Lung (tissue), 12 donors: ENCODE data around the gene TOMM5. TPM values are rescaled to one million over a fixed set of nuclear protein-coding genes. Genes with fewer than 3 reads are reported as not detected.
"Not testable (repeated sequence)": the region's sequence is repeated elsewhere in the genome, so short reads cannot be mapped to it uniquely, and the experiment has no call there.

Source experiments
- ATAC-seq: fragments of 200-7000 bp; cut with Tn5 transposase; one replicate; pipeline ENCODE4 v1.9.1; 2020; ENCODE audit warnings: moderate number of reproducible peaks; ENCODE audit not compliant: insufficient read depth, low FRiP score
- DNase-seq, 3 donors: peaks; one replicate each; pipeline ENCODE4 v3.0.0-alpha.2; 2013 to 2017
- H3K27ac ChIP-seq, 2 donors: one replicate each; pipeline ENCODE4 v1.5.1; 2013; ENCODE audit warnings: mild to moderate bottlenecking in 2 of 2, moderate library complexity in 2 of 2, control low read depth in 1 of 2, inconsistent platforms in 1 of 2, low read depth in 1 of 2, low read length in 1 of 2
- H3K27me3 ChIP-seq, 3 donors: one replicate each; pipeline ENCODE4 v1.5.1; 2013; ENCODE audit warnings: low read length in 2 of 3; ENCODE audit not compliant: control insufficient read depth in 3 of 3, insufficient read depth in 3 of 3
- H3K36me3 ChIP-seq, 4 donors: one replicate each; pipeline ENCODE4 v1.5.1; 2013; ENCODE audit warnings: low read length in 4 of 4, mild to moderate bottlenecking in 1 of 4, moderate library complexity in 1 of 4; ENCODE audit not compliant: control insufficient read depth in 4 of 4, insufficient read depth in 4 of 4
- H3K4me1 ChIP-seq, 5 donors: one replicate each; pipeline ENCODE4 v1.5.1; 2013; ENCODE audit warnings: low read length in 5 of 5, mild to moderate bottlenecking in 2 of 5, moderate library complexity in 1 of 5; ENCODE audit not compliant: control insufficient read depth in 5 of 5, insufficient read depth in 5 of 5
- H3K4me3 ChIP-seq: one replicate; pipeline ENCODE4 v1.5.1; 2013; ENCODE audit warnings: mild to moderate bottlenecking, control low read depth, moderate library complexity
- H3K9ac ChIP-seq, 2 donors: one replicate each; pipeline ENCODE4 v1.5.1; 2013; ENCODE audit warnings: low read length in 2 of 2, control low read depth in 1 of 2; ENCODE audit not compliant: insufficient read depth in 1 of 2
- H3K9me3 ChIP-seq, 4 donors: one replicate each; pipeline ENCODE4 v1.5.1; 2013; ENCODE audit warnings: low read length in 3 of 4, mild to moderate bottlenecking in 1 of 4, moderate library complexity in 1 of 4; ENCODE audit not compliant: control insufficient read depth in 4 of 4, insufficient read depth in 3 of 4
- CTCF ChIP-seq: IDR thresholded peaks from 2 replicates; pipeline ENCODE4 v1.5.1; 2012; ENCODE audit warnings: mild to moderate bottlenecking; ENCODE audit errors: control extremely low read depth, extremely low read depth
- WGBS, 2 donors: extraction: QIAGEN DNeasy Blood & Tissue Kit; methylation state at CpG; one replicate each; pipeline ENCODE4 v1.1.7; 2013; 5-methylcytosine and 5-hydroxymethylcytosine counted together
- polyA plus RNA-seq, 2 donors: library from polyadenylated mRNA; stranded (reverse); fragments of 200-250 nt; gene quantifications; one replicate each; pipeline ENCODE4 v1.2.1, GENCODE V29; 2013
- total RNA-seq, 2 donors: library from RNA; depleted of rRNA in 1 of 2; stranded (reverse); fragments of >200 nt in 1 of 2; gene quantifications; one replicate each; pipeline ENCODE4 v1.2.1, GENCODE V29; 2014 to 2021
- donor health status: control.
- donor health status: control.
- donor health status: Bipolar disorder and iron deficiency.
- donor health status: healthy.
- donor health status: DM: yes; HTN: yes; CAD: no.

Gene TOMM5
- total and polyA plus RNA-seq, 4 donors: 66.7 to 132 (median 89.8) TPM

GRCh38 chr9:37604296-37604695 lies 11.9 kb upstream of the TOMM5 start:
- H3K4me1 ChIP-seq: peaks cover 0 to 2% (median 0%) of the 10 kb centered on the region in 5 donors
- H3K36me3 ChIP-seq: no peaks in the 10 kb centered on the region
- H3K4me3 ChIP-seq: no peak overlapping the region
- DNase-seq (no peak), ATAC-seq (no peak)
- no peak overlapping the region for H3K27ac ChIP-seq
- peaks cover 0 to 13% (median 3%) of the 10 kb centered on the region in 3 donors for H3K27me3 ChIP-seq
- H3K9me3 ChIP-seq: no peaks in the 10 kb centered on the region
- no peak for TF ChIP-seq CTCF
- WGBS, 2 donors: 71 to 72% methylated on average over 1 of the region's 1 CpG
- no peak overlapping the region for H3K9ac ChIP-seq

- WGBS, 2 donors: 62 to 81% methylated on average over 5 of the region's 5 CpGs
- H3K36me3 ChIP-seq: no peaks in the 10 kb centered on the region
- peaks cover 0 to 2% (median 0%) of the 10 kb centered on the region in 5 donors for H3K4me1 ChIP-seq
- TF ChIP-seq CTCF: no peak
- H3K4me3 ChIP-seq: no peak overlapping the region
- H3K9me3 ChIP-seq: no peaks in the 10 kb centered on the region
- ATAC-seq (no peak), DNase-seq (no peak)
- H3K27ac ChIP-seq: no peak overlapping the region
- peaks cover 0 to 9% (median 3%) of the 10 kb centered on the region in 3 donors for H3K27me3 ChIP-seq
- H3K9ac ChIP-seq: no peak overlapping the region
Measured at GRCh38 chr9:37602817-37603216, 10.4 kb upstream of the TOMM5 start.

GRCh38 chr9:37602061-37602460 lies 9.7 kb upstream of the TOMM5 start:
- ATAC-seq, DNase-seq, H3K4me3 ChIP-seq, H3K36me3 ChIP-seq, H3K9me3 ChIP-seq, H3K4me1 ChIP-seq, H3K27ac ChIP-seq, H3K9ac ChIP-seq: not testable (repeated sequence)
- H3K27me3 ChIP-seq: peaks cover 0 to 11% (median 3%) of the 10 kb centered on the region in 3 donors
- WGBS, 2 donors: 79 to 88% methylated on average over 4 of the region's 4 CpGs

- Histone ChIP-seq H3K9ac (no peak overlapping the region), H3K27me3 (peaks cover 0 to 15% (median 4%) of the 10 kb centered on the region in 3 donors), H3K4me1 (peaks cover 0 to 6% (median 2%) of the 10 kb centered on the region in 5 donors), H3K9me3 (no peaks in the 10 kb centered on the region), H3K4me3 (no peak overlapping the region), H3K36me3 (no peaks in the 10 kb centered on the region), H3K27ac (no peak overlapping the region)
- TF ChIP-seq CTCF: no peak
- DNase-seq: no peak
- ATAC-seq: no peak
- WGBS, 2 donors: 51 to 57% methylated on average over 2 of the region's 2 CpGs
Measured at GRCh38 chr9:37596504-37596903, 4.1 kb upstream of the TOMM5 start.
